HG02885 (cell line): ENCODE results near the gene NME2.

Source experiments
- ATAC-seq: cut with Tn5 transposase; IDR thresholded peaks from one replicate; pipeline ENCODE4 v1.9.1; 2021; ENCODE audit warnings: mild to moderate bottlenecking; ENCODE audit not compliant: unreplicated experiment, poor library complexity

The NME2 gene

GRCh38 chr17:51197754-51198153, 31.5 kb downstream of the NME2 start:
- ATAC-seq, result no peak

GRCh38 chr17:51200295-51200694, 34.1 kb downstream of the NME2 start:
- ATAC-seq, result no peak

GRCh38 chr17:51200846-51201245, 34.6 kb downstream of the NME2 start:
- ATAC-seq, result no peak

GRCh38 chr17:51203838-51204237, 37.6 kb downstream of the NME2 start:
- ATAC-seq, result no peak

- no peak for ATAC-seq
Observed at GRCh38 chr17:51214920-51215319, 48.7 kb downstream of the NME2 start.

GRCh38 chr17:51217946-51218345, 51.7 kb downstream of the NME2 start:
- ATAC-seq, result no peak

- no peak for ATAC-seq
Observed at GRCh38 chr17:51221322-51221721, 55.1 kb downstream of the NME2 start.
